Duodenal mucosa (tissue), 2 donors: Measurements from ENCODE around the gene DIP2C.
"Not testable (repeated sequence)": the region's sequence is repeated elsewhere in the genome, so short reads cannot be mapped to it uniquely, and the experiment has no call there.

Experiments
- H3K27ac ChIP-seq: one replicate; pipeline ENCODE4 v1.7.0; 2013; ENCODE audit warnings: low read depth, low read length
- H3K27me3 ChIP-seq, 2 donors: one replicate each; pipeline ENCODE4 v1.7.0; 2013; ENCODE audit warnings: low read length in 2 of 2, control low read depth in 1 of 2; ENCODE audit not compliant: insufficient read depth in 2 of 2, control insufficient read depth in 1 of 2
- H3K36me3 ChIP-seq, 2 donors: one replicate each; pipeline ENCODE4 v1.7.0; 2013; ENCODE audit warnings: low read length in 2 of 2, control low read depth in 1 of 2; ENCODE audit not compliant: insufficient read depth in 2 of 2, control insufficient read depth in 1 of 2
- H3K4me1 ChIP-seq, 2 donors: one replicate each; pipeline ENCODE4 v1.7.0; 2013; ENCODE audit warnings: low read length in 2 of 2, control low read depth in 1 of 2; ENCODE audit not compliant: insufficient read depth in 2 of 2, control insufficient read depth in 1 of 2
- H3K4me3 ChIP-seq, 2 donors: one replicate each; pipeline ENCODE4 v1.7.0; 2013; ENCODE audit warnings: low read length in 2 of 2, low read depth in 1 of 2
- H3K9ac ChIP-seq, 2 donors: one replicate each; pipeline ENCODE4 v1.7.0; 2013; ENCODE audit warnings: low read length in 2 of 2, low read depth in 1 of 2
- H3K9me3 ChIP-seq, 2 donors: one replicate each; pipeline ENCODE4 v1.7.0; 2013; ENCODE audit warnings: low read length in 2 of 2, control low read depth in 1 of 2; ENCODE audit not compliant: control insufficient read depth in 1 of 2

Gene DIP2C

GRCh38 chr10:374354-374753 lies 315.1 kb downstream of the DIP2C start:
- Histone ChIP-seq H3K27ac (no peak overlapping the region), H3K4me1 (no peaks in the 10 kb centered on the region), H3K9ac (no peak overlapping the region)

GRCh38 chr10:373526-374309 lies 315.8 kb downstream of the DIP2C start:
- Histone ChIP-seq H3K27ac (no peak overlapping the region), H3K9ac (no peak overlapping the region), H3K4me3 (no peak overlapping the region), H3K4me1 (no peaks in the 10 kb centered on the region), H3K27me3 (no peaks in the 10 kb centered on the region), H3K36me3 (peaks cover 4 to 22% of the 10 kb centered on the region in 2 donors), H3K9me3 (no peaks in the 10 kb centered on the region)

More at GRCh38 chr10:374354-374753, 315.1 kb downstream of the DIP2C start:
- peaks cover 4 to 19% of the 10 kb centered on the region in 2 donors for H3K36me3 ChIP-seq
- no peak overlapping the region for H3K4me3 ChIP-seq
- H3K27me3 ChIP-seq: no peaks in the 10 kb centered on the region
- H3K9me3 ChIP-seq: no peaks in the 10 kb centered on the region

DNA sequence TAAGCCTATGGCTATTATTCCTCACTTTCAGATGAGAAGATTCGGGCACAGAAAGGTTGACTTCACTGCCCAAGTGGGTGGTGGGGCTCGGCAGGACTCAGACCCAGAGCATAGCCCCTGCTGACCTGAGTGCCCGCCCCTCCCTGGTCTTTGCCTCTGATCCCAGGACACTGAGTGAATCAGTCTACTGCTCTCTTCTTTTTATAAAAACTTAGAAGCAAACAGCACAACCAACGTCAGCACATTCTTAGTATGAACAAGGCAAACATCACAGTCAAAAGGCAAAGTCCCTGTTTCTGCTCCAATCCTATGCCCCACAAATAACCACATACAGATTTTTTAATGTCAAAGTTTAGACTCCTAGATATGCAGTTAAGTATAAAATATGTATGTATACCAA lies 316.5 kb downstream of the DIP2C start:
- Histone ChIP-seq H3K9me3 (no peaks in the 10 kb centered on the region), H3K9ac (no peak overlapping the region), H3K27me3 (no peaks in the 10 kb centered on the region), H3K4me3 (no peak overlapping the region), H3K36me3 (peaks cover 4 to 20% of the 10 kb centered on the region in 2 donors), H3K27ac (no peak overlapping the region), H3K4me1 (no peaks in the 10 kb centered on the region)

DNA sequence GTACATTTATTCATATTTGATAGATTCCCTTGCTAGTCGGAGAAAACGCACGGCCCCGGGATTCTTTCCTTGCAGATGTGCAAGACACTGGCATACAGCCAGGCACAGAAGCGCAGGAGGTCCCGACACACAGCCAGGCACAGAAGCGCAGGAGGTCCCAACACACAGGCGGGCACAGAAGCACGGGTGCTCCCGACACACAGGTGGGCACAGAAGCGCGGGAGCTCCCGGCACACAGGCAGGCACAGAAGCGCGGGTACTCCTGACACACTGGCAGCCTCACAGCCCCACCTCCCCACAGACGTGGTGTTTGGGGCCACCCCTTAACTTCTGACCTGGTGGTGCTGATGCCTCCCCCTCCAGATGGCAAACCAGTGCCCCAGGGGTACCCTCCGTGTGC lies 316.9 kb downstream of the DIP2C start:
- H3K4me1 ChIP-seq: no peaks in the 10 kb centered on the region
- no peaks in the 10 kb centered on the region for H3K27me3 ChIP-seq
- H3K9ac ChIP-seq: no peak overlapping the region
- H3K27ac ChIP-seq: no peak overlapping the region
- H3K36me3 ChIP-seq: peaks cover 5 to 20% of the 10 kb centered on the region in 2 donors
- no peaks in the 10 kb centered on the region for H3K9me3 ChIP-seq
- no peak overlapping the region for H3K4me3 ChIP-seq

DNA sequence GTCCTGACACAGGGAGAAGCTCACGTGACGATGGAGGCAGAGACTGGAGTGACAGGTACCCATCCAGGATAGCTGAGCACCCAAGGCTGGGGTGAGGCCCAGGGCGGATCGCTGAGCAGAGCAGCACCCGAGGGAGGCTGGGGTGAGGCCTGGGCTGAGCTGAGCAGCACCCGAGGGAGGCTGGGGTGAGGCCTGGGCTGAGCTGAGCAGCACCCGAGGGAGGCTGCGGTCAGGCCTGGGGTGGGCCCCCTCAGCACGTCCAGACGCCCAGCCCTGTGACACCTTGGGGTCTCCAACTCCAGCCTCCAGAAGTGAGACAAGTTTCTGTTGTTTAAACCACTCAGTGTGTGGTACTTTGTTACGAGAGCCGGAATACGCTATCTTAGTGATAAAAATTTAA lies 318.0 kb downstream of the DIP2C start:
- no peaks in the 10 kb centered on the region for H3K4me1 ChIP-seq
- no peaks in the 10 kb centered on the region for H3K9me3 ChIP-seq
- peaks cover 7 to 22% of the 10 kb centered on the region in 2 donors for H3K36me3 ChIP-seq
- no peak overlapping the region for H3K27ac ChIP-seq
- no peak overlapping the region for H3K4me3 ChIP-seq
- no peaks in the 10 kb centered on the region for H3K27me3 ChIP-seq
- no peak overlapping the region for H3K9ac ChIP-seq

DNA sequence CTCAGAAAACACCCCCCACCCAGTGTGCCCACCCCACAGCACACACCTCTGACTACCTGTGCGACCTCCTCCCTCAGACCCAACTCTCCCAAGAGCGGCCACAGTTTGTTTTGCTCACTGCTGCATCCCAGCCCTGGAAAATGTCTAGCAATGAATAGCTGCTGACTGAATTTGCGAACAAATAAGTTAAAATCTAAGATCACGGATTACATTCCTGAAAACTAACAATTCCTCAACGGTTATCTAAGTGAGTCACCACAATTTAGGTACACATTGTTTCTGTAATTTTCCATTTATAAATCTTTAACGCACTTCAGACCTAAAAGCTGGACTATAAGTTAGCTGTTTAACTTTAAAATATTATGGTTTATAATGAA lies 319.0 kb downstream of the DIP2C start:
- no peak overlapping the region for H3K4me3 ChIP-seq
- no peak overlapping the region for H3K9ac ChIP-seq
- H3K27ac ChIP-seq: no peak overlapping the region
- H3K9me3 ChIP-seq: no peaks in the 10 kb centered on the region
- H3K4me1 ChIP-seq: no peaks in the 10 kb centered on the region
- no peaks in the 10 kb centered on the region for H3K27me3 ChIP-seq
- peaks cover 7 to 32% of the 10 kb centered on the region in 2 donors for H3K36me3 ChIP-seq

DNA sequence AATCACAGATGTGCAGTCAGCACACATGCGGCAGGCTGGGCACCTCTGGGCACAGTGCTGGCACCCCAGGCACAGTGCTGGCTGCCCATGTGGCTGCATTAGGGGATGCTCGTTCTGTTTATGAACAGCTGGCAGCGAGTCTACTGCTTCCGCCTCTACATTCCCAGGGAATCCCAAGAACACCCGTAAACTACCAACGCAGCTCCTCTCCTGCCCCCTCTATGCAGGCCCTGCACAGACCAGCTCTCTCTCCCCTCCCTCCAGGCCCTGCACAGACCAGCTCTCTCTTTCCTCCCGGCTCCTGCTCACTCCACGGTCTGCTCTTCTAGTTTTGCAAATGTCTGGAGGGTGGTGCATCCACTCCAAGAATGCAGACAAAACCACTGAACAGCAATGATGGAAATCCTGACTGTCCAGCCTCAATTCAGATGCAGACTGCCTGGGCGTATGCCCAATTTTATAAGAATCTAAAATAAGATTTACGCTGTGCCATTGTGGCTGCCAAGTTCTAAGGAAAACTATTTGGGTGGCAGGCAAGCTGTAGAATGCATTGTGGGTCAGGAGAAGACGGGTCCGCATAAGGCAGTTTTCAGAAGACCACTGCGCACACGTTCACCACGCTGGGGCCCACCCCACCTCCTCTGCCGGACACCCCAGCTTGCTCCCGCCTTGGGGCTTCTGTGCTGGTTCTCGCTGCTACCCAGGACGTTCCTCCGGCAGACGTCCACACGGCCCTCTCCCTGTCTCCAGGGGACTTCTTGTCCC lies 319.6 kb downstream of the DIP2C start:
- Histone ChIP-seq H3K9me3 (no peaks in the 10 kb centered on the region), H3K36me3 (peaks cover 7 to 26% of the 10 kb centered on the region in 2 donors), H3K4me3 (no peak overlapping the region), H3K4me1 (no peaks in the 10 kb centered on the region), H3K27me3 (no peaks in the 10 kb centered on the region), H3K9ac (no peak overlapping the region), H3K27ac (no peak overlapping the region)

GRCh38 chr10:369221-369683 lies 320.2 kb downstream of the DIP2C start:
- H3K36me3 ChIP-seq: peaks cover 7 to 24% of the 10 kb centered on the region in 2 donors
- H3K27me3 ChIP-seq: no peaks in the 10 kb centered on the region
- no peaks in the 10 kb centered on the region for H3K9me3 ChIP-seq
- no peak overlapping the region for H3K4me3 ChIP-seq
- no peak overlapping the region for H3K27ac ChIP-seq
- no peak overlapping the region for H3K9ac ChIP-seq
- no peaks in the 10 kb centered on the region for H3K4me1 ChIP-seq

DNA sequence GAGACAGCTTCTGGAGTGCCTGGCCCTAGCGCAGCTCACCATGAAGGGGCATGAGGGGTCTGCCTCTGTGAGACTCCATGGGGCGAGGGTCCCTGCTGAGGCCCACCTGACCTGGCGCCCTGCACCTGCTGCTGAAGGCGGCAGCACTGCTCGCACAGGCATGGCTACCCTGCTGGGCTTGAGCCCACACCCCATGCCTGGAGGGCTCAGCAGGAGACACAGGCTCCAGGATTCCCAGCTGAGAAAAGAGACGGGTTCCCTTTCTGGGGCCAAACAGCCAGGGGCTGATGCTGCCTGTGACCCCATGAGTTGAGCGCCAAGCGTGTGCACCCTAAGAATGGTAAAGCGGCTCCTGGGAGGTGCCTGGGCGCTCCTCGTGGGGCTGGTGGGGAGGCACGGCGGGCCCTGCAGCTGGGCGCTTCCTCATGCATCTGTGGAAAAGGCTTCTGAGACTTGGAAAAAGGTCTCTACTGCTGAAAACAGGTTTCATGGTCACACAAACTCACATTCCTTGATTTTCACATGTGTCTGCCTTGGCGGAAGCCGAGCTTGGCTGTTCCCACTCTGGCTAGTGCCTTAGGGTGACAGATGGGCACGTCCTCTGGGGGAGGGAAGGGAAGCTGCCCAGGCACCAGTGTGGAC lies 320.8 kb downstream of the DIP2C start:
- peaks cover 6 to 26% of the 10 kb centered on the region in 2 donors for H3K36me3 ChIP-seq
- no peaks in the 10 kb centered on the region for H3K9me3 ChIP-seq
- no peaks in the 10 kb centered on the region for H3K4me1 ChIP-seq
- H3K4me3 ChIP-seq: no peak overlapping the region
- H3K9ac ChIP-seq: no peak overlapping the region
- no peaks in the 10 kb centered on the region for H3K27me3 ChIP-seq
- no peak overlapping the region for H3K27ac ChIP-seq

- peaks cover 7 to 32% of the 10 kb centered on the region in 2 donors for H3K36me3 ChIP-seq
- not testable (repeated sequence) for H3K27ac ChIP-seq, H3K27me3 ChIP-seq, H3K4me3 ChIP-seq, H3K4me1 ChIP-seq, H3K9ac ChIP-seq, H3K9me3 ChIP-seq
These were observed 321.4 kb downstream of the DIP2C start for GRCh38 chr10:368107-368506.
